ENCODE data around the gene LAD1. TPM values are rescaled to one million over a fixed set of nuclear protein-coding genes. Genes with fewer than 3 reads are reported as not detected.

Gene LAD1
- polyA plus RNA-seq, 3 donors, result not detected

GRCh38 chr1:201381130-201381529, 18.0 kb downstream of the LAD1 start:
- no peaks in the 10 kb centered on the region for H3K4me1 ChIP-seq (ENCODE audit: control insufficient read depth in 1 of 2, insufficient read depth in 2 of 2, low read length in 2 of 2)
- DNase-seq, result no peak
- H3K4me3 Mint-ChIP-seq, result no peak overlapping the region
- peaks cover 0 to 5% of the 10 kb centered on the region in 2 donors for H3K27me3 ChIP-seq (ENCODE audit: control insufficient read depth in 2 of 2, insufficient read depth in 2 of 2, low read length in 2 of 2)
- no peak overlapping the region for H3K9ac ChIP-seq (ENCODE audit: insufficient read depth, low read length, poor library complexity, severe bottlenecking)
- H2AFZ ChIP-seq (ENCODE audit: insufficient read depth, low read depth, low read length, poor library complexity, severe bottlenecking), result no peak overlapping the region
- no peaks in the 10 kb centered on the region for H3K9me3 Mint-ChIP-seq
- no peaks in the 10 kb centered on the region for H3K9me3 ChIP-seq (replicated peaks in 1 of 2; ENCODE audit: control insufficient read depth in 1 of 2, insufficient read depth in 1 of 2, low read length in 2 of 2)
- H4K20me1 ChIP-seq (ENCODE audit: insufficient read depth, low read length), result no peaks in the 10 kb centered on the region
- H3K27ac ChIP-seq (ENCODE audit: low read depth in 1 of 2, low read length in 2 of 2), result no peak overlapping the region
- no peak overlapping the region for H3K27ac Mint-ChIP-seq
- no peak overlapping the region for H3K4me3 ChIP-seq (replicated peaks in 1 of 3; ENCODE audit: low read depth in 2 of 3, low read length in 3 of 3)
- H3K4me1 Mint-ChIP-seq, result no peaks in the 10 kb centered on the region
- peaks cover 4 to 8% (median 7%) of the 10 kb centered on the region in 3 donors for H3K27me3 Mint-ChIP-seq (ENCODE audit: low read depth in 3 of 3)
- intact Hi-C loops (cut with micrococcal nuclease), result no loop called here
- no peaks in the 10 kb centered on the region for H3K36me3 ChIP-seq (replicated peaks in 1 of 2; ENCODE audit: control insufficient read depth in 1 of 2, insufficient read depth in 2 of 2, low read length in 2 of 2)
- no peaks in the 10 kb centered on the region for H3K36me3 Mint-ChIP-seq
- H3K79me2 ChIP-seq (ENCODE audit: insufficient read depth, low read length), result no peaks in the 10 kb centered on the region
- WGBS (ENCODE audit: insufficient coverage), result 92% methylated on average over 5 of the region's 7 CpGs
- TF ChIP-seq CTCF (IDR thresholded peaks at IDR 0.05), result no peak
- no peak overlapping the region for H3K4me2 ChIP-seq (replicated peaks; ENCODE audit: extremely low read depth, low read length, poor library complexity, severe bottlenecking)

- no peak overlapping the region for H2AFZ ChIP-seq (ENCODE audit: insufficient read depth, low read depth, low read length, poor library complexity, severe bottlenecking)
- DNase-seq, result no peak
- no peak overlapping the region for H3K4me3 ChIP-seq (replicated peaks in 1 of 3; ENCODE audit: low read depth in 2 of 3, low read length in 3 of 3)
- no peaks in the 10 kb centered on the region for H3K9me3 ChIP-seq (replicated peaks in 1 of 2; ENCODE audit: control insufficient read depth in 1 of 2, insufficient read depth in 1 of 2, low read length in 2 of 2)
- peaks cover 4 to 15% (median 8%) of the 10 kb centered on the region in 3 donors for H3K27me3 Mint-ChIP-seq (ENCODE audit: low read depth in 3 of 3)
- H3K4me3 Mint-ChIP-seq, result no peak overlapping the region
- intact Hi-C loops (cut with micrococcal nuclease), result no loop called here
- H3K4me1 ChIP-seq (ENCODE audit: control insufficient read depth in 1 of 2, insufficient read depth in 2 of 2, low read length in 2 of 2), result no peaks in the 10 kb centered on the region
- WGBS (ENCODE audit: insufficient coverage), result 96% methylated on average over 6 of the region's 9 CpGs
- H3K4me1 Mint-ChIP-seq, result no peaks in the 10 kb centered on the region
- no peak overlapping the region for H3K4me2 ChIP-seq (replicated peaks; ENCODE audit: extremely low read depth, low read length, poor library complexity, severe bottlenecking)
- H3K27ac ChIP-seq (ENCODE audit: low read depth in 1 of 2, low read length in 2 of 2), result no peak overlapping the region
- H3K9ac ChIP-seq (ENCODE audit: insufficient read depth, low read length, poor library complexity, severe bottlenecking), result no peak overlapping the region
- no peaks in the 10 kb centered on the region for H4K20me1 ChIP-seq (ENCODE audit: insufficient read depth, low read length)
- no peaks in the 10 kb centered on the region for H3K36me3 ChIP-seq (replicated peaks in 1 of 2; ENCODE audit: control insufficient read depth in 1 of 2, insufficient read depth in 2 of 2, low read length in 2 of 2)
- H3K79me2 ChIP-seq (ENCODE audit: insufficient read depth, low read length), result no peaks in the 10 kb centered on the region
- H3K9me3 Mint-ChIP-seq, result no peaks in the 10 kb centered on the region
- TF ChIP-seq CTCF (IDR thresholded peaks at IDR 0.05), result no peak
- H3K36me3 Mint-ChIP-seq, result no peaks in the 10 kb centered on the region
- H3K27me3 ChIP-seq (ENCODE audit: control insufficient read depth in 2 of 2, insufficient read depth in 2 of 2, low read length in 2 of 2), result peaks cover 0 to 5% of the 10 kb centered on the region in 2 donors
- H3K27ac Mint-ChIP-seq, result no peak overlapping the region
Measured at GRCh38 chr1:201379733-201380242, 19.3 kb downstream of the LAD1 start.

Data from CD14-positive monocyte (primary cell).